Effector memory CD8-positive, alpha-beta T cell (primary cell): ENCODE data around the gene NDUFB6.

Source experiments
- ATAC-seq: fragments of 150-1000 bp; cut with Tn5 transposase; replicated peaks from 2 replicates; pipeline ENCODE4 v1.10.0; 2021; ENCODE audit warnings: mild to moderate bottlenecking, moderate library complexity
- DNase-seq, 3 experiments: peaks; one replicate each; pipeline ENCODE4 v3.0.0; 2021
- H3K27ac Mint-ChIP-seq, 2 donors: one replicate each; pipeline ENCODE4 v1.8.0; 2022; ENCODE audit warnings: mild to moderate bottlenecking in 2 of 2, mixed read lengths in 2 of 2, moderate library complexity in 2 of 2
- H3K27me3 Mint-ChIP-seq, 2 donors: one replicate each; pipeline ENCODE4 v1.8.0; 2022; ENCODE audit warnings: mixed read lengths in 2 of 2
- H3K36me3 Mint-ChIP-seq: one replicate; pipeline ENCODE4 v1.8.0; 2022; ENCODE audit warnings: mild to moderate bottlenecking, moderate library complexity, mixed read lengths; ENCODE audit not compliant: insufficient read depth
- H3K4me1 Mint-ChIP-seq, 2 donors: one replicate each; pipeline ENCODE4 v1.8.0; 2022; ENCODE audit warnings: low read depth in 2 of 2, mixed read lengths in 2 of 2
- H3K4me3 Mint-ChIP-seq, 2 donors: one replicate each; pipeline ENCODE4 v1.8.0; 2022; ENCODE audit warnings: mild to moderate bottlenecking in 2 of 2, mixed read lengths in 2 of 2, moderate library complexity in 2 of 2
- H3K9me3 Mint-ChIP-seq, 2 donors: one replicate each; pipeline ENCODE4 v1.8.0; 2022; ENCODE audit warnings: mixed read lengths in 2 of 2

NDUFB6 gene

DNA sequence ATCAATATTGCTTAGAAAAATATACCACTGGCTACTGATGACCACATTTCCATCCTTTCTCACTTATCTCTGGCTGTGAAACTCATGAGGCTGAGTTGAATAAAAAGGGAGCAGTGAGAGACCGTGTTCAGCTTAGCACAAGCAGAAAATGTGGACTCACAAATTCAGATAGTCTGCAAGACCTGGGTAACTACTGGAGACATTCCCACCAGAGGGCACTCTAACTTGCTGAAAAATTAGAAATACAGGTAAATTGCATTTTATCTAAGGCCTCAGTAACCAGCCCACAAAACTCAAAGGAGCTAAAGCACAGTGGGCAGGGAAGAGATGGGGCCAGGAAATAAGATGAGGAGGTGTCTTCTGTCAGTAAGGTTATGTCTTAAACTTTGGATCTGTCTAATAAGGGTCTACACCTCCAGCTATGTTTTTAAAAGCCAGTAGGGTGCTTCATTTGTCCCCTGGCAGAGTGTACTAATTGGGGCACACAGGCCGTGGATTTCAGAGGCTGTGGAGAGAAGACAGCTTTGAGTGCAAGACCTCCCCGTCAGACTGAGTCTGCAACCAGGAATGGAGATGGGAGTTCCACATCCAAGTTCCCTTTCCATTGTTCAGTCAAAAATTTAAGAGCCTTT lies 8.7 kb upstream of the NDUFB6 start:
- H3K4me3 Mint-ChIP-seq: no peak overlapping the region
- peaks cover 28 to 48% of the 10 kb centered on the region in 2 donors for H3K27me3 Mint-ChIP-seq
- no peaks in the 10 kb centered on the region for H3K9me3 Mint-ChIP-seq
- H3K27ac Mint-ChIP-seq: no peak overlapping the region
- ATAC-seq (peak; percentile 63), DNase-seq (peak; percentile 12 to 26 (median 15))
- peaks cover 3% of the 10 kb centered on the region for H3K36me3 Mint-ChIP-seq
- H3K4me1 Mint-ChIP-seq: no peaks in the 10 kb centered on the region

DNA sequence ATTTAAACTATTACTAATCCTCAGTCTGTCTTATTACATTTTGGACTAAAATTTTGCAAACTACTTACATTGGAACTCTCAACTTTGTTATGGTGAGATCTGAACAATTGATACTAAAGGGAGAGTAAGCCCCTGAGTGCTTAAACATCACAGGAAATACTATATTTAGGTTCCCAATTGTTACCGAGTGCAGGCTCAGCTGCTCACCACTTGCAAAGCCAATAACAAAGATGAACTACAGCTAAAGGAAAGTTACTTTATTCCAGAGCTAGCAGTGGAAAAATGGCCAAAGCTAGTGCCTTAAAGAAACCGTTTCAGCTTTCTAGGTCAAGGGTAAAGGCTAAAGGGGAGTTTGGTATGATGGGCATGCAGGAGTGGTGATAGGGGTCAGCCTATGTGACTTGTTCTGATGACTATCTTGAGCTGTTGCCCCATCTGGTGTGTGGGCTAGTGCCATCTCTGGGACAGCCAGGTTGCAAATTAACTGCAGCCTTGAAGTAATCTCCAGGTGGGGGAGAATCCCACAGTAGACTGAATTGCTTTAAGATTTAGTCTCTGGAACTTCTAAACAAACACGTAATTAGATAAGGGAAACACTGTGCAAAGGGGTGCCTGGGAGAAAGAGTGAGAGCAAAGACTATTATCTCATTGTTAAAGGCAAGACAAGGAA lies 7.8 kb upstream of the NDUFB6 start:
- Mint-ChIP-seq H3K4me3 (no peak overlapping the region), H3K9me3 (no peaks in the 10 kb centered on the region), H3K36me3 (peaks cover 3% of the 10 kb centered on the region), H3K4me1 (no peaks in the 10 kb centered on the region), H3K27me3 (peaks cover 28 to 40% of the 10 kb centered on the region in 2 donors), H3K27ac (no peak overlapping the region)
- DNase-seq (no peak), ATAC-seq (no peak)

DNA sequence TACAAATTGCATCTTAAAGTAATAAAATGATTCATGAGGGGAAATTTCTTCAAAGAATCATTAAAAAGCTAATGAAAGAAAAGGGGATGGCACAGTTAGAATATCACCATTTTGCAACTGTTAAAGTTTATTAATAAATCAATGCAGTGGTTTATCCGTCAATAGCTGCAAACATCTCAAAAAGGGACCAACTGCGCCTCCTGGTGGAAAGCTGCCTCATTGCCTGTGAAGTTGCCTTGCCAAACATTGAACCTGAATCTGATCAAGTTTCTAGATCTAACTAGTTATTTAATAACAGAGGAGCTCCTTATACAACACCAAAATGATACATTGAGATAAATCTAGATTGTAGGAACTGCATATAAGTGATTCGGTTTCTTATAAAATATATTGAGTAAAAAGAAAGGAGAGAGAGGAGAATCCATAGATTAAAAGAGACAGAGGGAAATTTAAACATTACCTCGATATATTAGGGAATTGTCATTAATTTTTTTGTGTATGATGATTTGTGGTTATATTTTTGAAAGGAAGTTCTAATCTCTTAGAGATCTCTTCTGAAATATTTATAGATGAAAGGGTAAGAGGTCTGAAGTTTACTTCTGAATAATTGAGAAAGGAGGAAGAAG lies 6.9 kb upstream of the NDUFB6 start:
- Mint-ChIP-seq H3K4me1 (no peaks in the 10 kb centered on the region), H3K9me3 (no peaks in the 10 kb centered on the region), H3K27ac (no peak overlapping the region), H3K36me3 (peaks cover 3% of the 10 kb centered on the region), H3K4me3 (no peak overlapping the region), H3K27me3 (peaks cover 26 to 30% of the 10 kb centered on the region in 2 donors)
- ATAC-seq (peak; percentile 85), DNase-seq (peak; percentile 80 to 83 (median 80))

DNA sequence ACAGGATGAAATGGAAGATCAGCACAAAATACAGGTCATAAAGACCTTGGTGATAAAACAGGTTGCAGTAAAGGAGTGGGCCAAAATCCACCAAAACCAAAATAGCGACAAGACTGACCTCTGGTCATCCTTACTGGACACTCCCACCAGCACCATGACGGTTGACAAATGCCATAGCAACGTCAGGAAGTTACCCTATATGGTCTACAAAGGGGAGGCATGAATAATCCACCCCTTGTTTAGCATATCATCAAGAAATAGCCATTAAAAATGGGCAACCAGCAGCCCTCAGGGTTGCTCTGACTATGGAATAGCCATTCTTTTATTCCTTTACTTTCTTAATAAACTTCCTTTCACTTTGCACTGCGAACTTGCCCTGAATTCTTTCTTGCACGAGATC lies 6.0 kb upstream of the NDUFB6 start:
- no peaks in the 10 kb centered on the region for H3K4me1 Mint-ChIP-seq
- H3K9me3 Mint-ChIP-seq: no peaks in the 10 kb centered on the region
- no peak overlapping the region for H3K4me3 Mint-ChIP-seq
- peaks cover 3% of the 10 kb centered on the region for H3K36me3 Mint-ChIP-seq
- DNase-seq (no peak), ATAC-seq (no peak)
- no peak overlapping the region for H3K27ac Mint-ChIP-seq
- peaks cover 22 to 24% of the 10 kb centered on the region in 2 donors for H3K27me3 Mint-ChIP-seq

DNA sequence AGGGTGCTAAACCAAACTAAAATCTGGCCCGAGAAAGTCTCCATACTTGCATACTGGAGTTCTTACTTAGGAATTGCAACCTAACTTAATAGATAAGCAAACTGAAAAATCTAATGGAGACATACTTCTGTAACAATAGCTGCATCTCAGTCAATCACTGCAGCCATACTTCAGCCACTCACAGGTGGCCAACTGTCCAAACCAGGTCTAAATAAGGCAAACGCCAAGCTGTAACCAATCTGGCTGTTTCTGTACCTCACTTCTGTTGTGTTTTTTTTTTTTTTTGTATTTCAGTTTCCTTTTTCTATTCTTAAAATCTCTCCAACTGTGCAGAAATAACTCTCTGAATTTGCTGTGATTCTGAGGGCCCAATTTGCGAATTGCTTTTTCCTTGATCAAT lies 4.4 kb upstream of the NDUFB6 start:
- Mint-ChIP-seq H3K27ac (no peak overlapping the region), H3K4me3 (no peak overlapping the region)
- ATAC-seq: no peak

DNA sequence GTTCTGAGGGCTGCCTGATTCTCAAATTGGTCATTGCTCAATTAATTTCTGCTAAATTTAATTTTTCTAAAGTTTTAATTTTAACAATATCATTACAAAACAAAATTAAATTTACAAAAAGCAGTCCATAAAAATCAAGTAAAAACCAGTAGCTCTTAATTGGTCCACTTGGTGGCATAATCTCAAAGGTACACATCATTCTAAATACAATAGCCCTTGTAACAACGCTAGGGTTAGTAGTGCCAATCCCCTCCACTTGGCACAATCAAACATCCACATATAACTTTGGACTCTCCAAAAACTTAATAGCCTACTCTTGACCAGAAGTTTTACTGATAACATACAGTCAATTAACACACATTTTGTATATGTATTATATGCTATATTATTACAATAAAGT lies 1.9 kb upstream of the NDUFB6 start:
- DNase-seq: no peak
- Mint-ChIP-seq H3K27me3 (peaks cover 9 to 15% of the 10 kb centered on the region in 2 donors), H3K9me3 (no peaks in the 10 kb centered on the region), H3K36me3 (peaks cover 18% of the 10 kb centered on the region), H3K27ac (no peak overlapping the region), H3K4me3 (no peak overlapping the region), H3K4me1 (peaks cover 18 to 28% of the 10 kb centered on the region in 2 donors)
- ATAC-seq: no peak

More for the DNA sequence above, 4.4 kb upstream of the NDUFB6 start:
- Mint-ChIP-seq H3K4me1 (peaks cover 7 to 13% of the 10 kb centered on the region in 2 donors), H3K36me3 (peaks cover 13% of the 10 kb centered on the region), H3K27me3 (peaks cover 22 to 24% of the 10 kb centered on the region in 2 donors), H3K9me3 (no peaks in the 10 kb centered on the region)
- DNase-seq: no peak

DNA sequence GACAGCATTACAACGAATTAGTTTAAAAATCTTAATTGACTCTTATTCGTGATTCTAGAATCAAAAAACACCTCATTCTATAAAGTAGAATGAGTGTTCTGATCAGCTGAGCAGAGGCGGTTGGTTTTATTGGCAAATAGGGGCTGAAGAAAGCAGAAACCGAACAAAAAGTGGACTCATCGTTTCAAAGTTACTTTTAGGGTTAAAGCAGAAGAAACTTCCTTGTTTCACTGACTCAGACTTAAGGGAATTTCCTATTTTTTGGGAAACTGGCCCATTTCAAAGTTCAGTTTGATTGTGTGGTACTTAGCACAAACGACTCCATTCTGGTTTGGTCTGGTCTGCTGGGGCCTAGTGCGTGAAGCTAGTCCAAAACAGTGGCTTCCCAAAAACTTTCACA lies 862 bp upstream of the NDUFB6 start:
- peaks cover 24% of the 10 kb centered on the region for H3K36me3 Mint-ChIP-seq
- H3K27ac Mint-ChIP-seq: peak overlapping the region in 1 of 2 donors; percentile 98
- peak overlapping the region in 1 of 2 donors; percentile 29 for H3K4me3 Mint-ChIP-seq
- H3K9me3 Mint-ChIP-seq: no peaks in the 10 kb centered on the region
- DNase-seq (no peak), ATAC-seq (no peak)
- peaks cover 19 to 29% of the 10 kb centered on the region in 2 donors for H3K4me1 Mint-ChIP-seq
- H3K27me3 Mint-ChIP-seq: peaks cover 0 to 10% of the 10 kb centered on the region in 2 donors

DNA sequence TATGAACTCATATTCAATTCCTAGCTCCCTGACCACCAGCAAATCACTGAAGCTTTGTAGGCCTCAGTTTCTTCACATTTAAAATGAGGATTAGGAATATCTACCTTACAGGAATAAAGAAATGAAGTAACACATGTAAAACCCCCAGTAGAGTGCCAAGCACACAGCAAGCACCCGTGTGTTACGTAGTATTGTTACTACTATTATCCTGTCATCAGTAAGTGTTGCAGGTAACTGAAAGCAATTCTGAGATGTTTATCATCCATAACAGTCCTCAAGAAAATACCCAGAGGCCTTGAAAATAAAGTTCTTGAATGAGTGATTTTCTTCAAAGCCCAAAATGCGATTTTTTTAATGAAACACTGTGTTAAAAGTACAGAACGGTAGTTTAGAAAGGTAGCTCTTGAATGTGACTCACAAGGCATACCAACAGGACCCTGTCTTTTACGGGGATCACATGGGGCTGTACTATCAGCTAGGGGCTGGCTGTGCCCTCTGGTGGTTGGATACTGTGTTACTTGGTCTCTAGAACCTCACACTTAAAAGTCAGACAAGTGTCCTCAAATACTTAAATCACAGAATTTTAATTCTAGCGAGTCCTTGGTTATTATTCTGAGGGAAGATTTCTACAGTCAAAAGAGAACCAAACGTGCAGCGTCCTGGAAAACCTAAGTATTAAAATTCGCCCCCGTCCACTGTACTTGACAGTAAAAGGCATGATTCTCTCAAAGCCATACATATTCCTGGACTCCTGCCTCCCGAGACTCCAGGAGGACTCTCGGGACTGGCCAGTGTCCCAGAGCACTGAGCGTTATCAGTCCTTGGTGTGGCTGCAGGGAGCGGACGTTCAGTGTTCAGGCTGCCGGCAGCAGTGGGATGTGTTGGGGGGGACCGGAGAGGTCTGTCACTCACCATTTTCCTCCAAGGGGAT lies 725 bp downstream of the NDUFB6 start:
- ATAC-seq (peak; percentile 82), DNase-seq (peak; percentile 67 to 73 (median 67))
- peaks cover 0 to 1% of the 10 kb centered on the region in 2 donors for H3K27me3 Mint-ChIP-seq
- H3K36me3 Mint-ChIP-seq: peaks cover 35% of the 10 kb centered on the region
- H3K27ac Mint-ChIP-seq: peak overlapping the region; percentile 97 to 98
- peak overlapping the region; percentile 100 for H3K4me3 Mint-ChIP-seq
- H3K9me3 Mint-ChIP-seq: no peaks in the 10 kb centered on the region
- peaks cover 19 to 29% of the 10 kb centered on the region in 2 donors for H3K4me1 Mint-ChIP-seq

DNA sequence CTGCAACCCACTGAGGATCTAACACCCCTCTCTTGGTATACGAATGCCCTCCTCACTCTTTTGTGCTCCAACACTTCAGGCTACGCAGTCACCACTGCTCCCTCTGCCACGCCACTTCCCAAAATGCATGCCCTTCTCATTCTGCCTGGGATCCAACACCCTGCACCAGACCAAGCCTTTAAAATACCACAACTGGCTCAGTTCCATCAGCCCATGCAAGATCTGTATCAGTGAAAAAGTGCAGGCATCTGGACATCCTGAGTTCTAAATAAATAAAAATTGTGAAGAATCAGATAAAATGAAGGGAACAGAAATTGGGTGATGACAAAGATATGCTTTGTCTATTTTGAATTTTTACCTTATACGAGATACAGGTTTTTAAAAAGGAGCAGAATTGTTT lies 2.7 kb downstream of the NDUFB6 start:
- Mint-ChIP-seq H3K4me3 (no peak overlapping the region), H3K4me1 (peaks cover 19 to 29% of the 10 kb centered on the region in 2 donors), H3K9me3 (no peaks in the 10 kb centered on the region), H3K36me3 (peaks cover 40% of the 10 kb centered on the region), H3K27me3 (no peaks in the 10 kb centered on the region), H3K27ac (no peak overlapping the region)
- ATAC-seq: no peak
- no peak for DNase-seq

DNA sequence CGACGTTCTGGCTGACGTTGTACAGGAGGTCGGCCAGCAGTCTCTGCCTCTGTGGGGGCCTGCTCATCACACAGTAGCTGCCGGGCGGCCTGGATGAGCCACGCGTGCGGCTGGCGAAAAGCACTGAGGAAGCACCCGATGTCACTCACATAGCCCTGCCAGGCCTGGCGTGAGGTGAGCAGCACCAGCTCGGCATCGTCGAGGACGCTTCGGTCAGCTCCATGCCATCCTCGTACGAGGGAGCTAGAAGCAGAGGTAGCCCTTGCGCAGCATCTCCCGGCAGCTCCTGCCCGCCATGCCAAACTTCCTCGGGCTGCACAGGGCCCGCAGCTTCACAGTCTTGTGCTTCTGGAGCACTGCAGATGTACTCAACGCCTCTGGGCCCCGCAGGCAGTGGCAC lies 6.2 kb downstream of the NDUFB6 start:
- peaks cover 11% of the 10 kb centered on the region in 2 donors for H3K4me1 Mint-ChIP-seq
- H3K36me3 Mint-ChIP-seq: peaks cover 32% of the 10 kb centered on the region
- H3K27me3 Mint-ChIP-seq: no peaks in the 10 kb centered on the region
- no peak overlapping the region for H3K4me3 Mint-ChIP-seq
- DNase-seq (no peak), ATAC-seq (no peak)
- H3K9me3 Mint-ChIP-seq: no peaks in the 10 kb centered on the region
- peak overlapping the region; percentile 55 to 72 for H3K27ac Mint-ChIP-seq

DNA sequence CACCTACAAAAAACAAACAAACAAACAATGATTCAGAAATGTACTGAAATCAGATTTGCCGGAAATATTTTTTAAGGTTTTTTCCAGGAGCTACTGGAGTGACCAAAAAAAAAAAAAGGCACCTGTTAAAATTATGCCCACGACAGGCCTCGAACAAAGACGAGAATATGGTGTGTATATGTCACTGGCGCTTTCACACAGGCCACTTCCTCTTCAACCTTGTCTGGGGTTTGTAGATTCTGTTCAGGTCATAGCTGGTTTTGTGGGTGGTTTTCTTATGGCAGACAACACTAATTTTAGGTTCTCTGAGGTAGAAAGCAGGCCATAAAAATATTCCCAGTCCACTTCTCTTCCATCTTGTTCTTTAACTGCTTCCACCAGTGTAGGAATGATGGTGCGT lies 7.0 kb downstream of the NDUFB6 start:
- DNase-seq: no peak
- no peak for ATAC-seq
- no peak overlapping the region for H3K4me3 Mint-ChIP-seq
- peak overlapping the region in 1 of 2 donors; percentile 72 for H3K27ac Mint-ChIP-seq
- H3K4me1 Mint-ChIP-seq: peaks cover 7 to 13% of the 10 kb centered on the region in 2 donors
- H3K9me3 Mint-ChIP-seq: no peaks in the 10 kb centered on the region
- no peaks in the 10 kb centered on the region for H3K27me3 Mint-ChIP-seq
- peaks cover 33% of the 10 kb centered on the region for H3K36me3 Mint-ChIP-seq

DNA sequence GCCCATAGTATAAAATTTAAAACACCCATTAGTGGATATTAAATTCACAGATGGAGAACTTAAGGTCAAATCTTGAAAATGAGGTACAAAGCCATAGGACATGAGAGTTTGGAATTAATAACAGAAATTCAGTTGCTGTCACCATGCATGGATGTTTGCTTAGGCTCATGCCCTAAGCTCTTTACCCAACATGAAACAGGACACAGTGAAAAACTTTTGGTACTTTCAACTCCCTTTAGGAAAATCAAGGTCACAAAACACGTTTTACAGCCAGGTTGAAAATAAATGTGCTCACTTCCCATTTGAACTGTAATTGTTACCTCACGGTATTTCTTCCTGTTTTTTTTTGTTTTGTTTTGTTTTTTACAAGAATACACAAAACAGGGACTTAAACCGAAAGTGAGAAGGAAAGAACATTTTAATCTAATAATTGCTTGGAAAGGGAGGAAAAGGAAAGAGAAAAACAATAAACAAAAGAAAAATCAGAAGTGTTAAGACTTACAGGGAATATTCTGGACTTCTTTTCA lies 14.5 kb downstream of the NDUFB6 start:
- Mint-ChIP-seq H3K27ac (peak overlapping the region; percentile 18 to 74), H3K4me3 (no peak overlapping the region), H3K4me1 (peaks cover 8 to 33% of the 10 kb centered on the region in 2 donors), H3K36me3 (peaks cover 12% of the 10 kb centered on the region), H3K9me3 (no peaks in the 10 kb centered on the region), H3K27me3 (no peaks in the 10 kb centered on the region)
- ATAC-seq: no peak
- DNase-seq: no peak

DNA sequence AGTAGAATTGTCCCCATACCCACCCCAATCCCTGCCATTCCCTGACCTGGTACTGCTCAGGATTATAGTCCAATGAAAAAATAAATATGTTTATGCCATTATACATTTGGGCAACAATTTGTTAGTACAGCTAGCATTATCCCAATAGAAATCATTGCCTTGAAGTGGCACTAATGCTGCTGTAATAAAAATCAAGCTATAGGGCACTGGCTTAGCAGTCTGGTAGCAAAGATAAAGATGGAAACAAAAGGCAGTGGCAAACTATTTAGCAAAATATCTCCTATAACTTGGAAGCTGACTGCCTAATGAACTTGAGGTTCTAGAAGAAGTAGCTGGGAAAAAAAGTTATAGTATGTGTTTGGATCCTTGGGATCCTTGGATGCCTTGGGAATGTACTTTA lies 18.4 kb downstream of the NDUFB6 start:
- H3K4me1 Mint-ChIP-seq: peaks cover 20 to 57% of the 10 kb centered on the region in 2 donors
- peak overlapping the region in 1 of 2 donors; percentile 67 for H3K27ac Mint-ChIP-seq
- H3K36me3 Mint-ChIP-seq: peaks cover 29% of the 10 kb centered on the region

More for the DNA sequence above, 18.4 kb downstream of the NDUFB6 start:
- Mint-ChIP-seq H3K4me3 (no peak overlapping the region), H3K9me3 (no peaks in the 10 kb centered on the region), H3K27me3 (no peaks in the 10 kb centered on the region)
- ATAC-seq (no peak), DNase-seq (no peak)
